Measurements from ENCODE around the gene PRTFDC1. TPM values are rescaled to one million over a fixed set of nuclear protein-coding genes. Genes with fewer than 3 reads are reported as not detected.
"Not testable (repeated sequence)": the region's sequence is repeated elsewhere in the genome, so short reads cannot be mapped to it uniquely, and the experiment has no call there.

Gene PRTFDC1
- 0.29 and 0.52 TPM in 2 replicates for total RNA-seq
- 0.20 TPM for polyA plus RNA-seq (2012)

- no peak for DNase-seq (ENCODE audit: low read depth)
Observed at GRCh38 chr10:24952143-24952706, at the start of gene PRTFDC1. Gene PRTFDC1 (minus strand): TSS chr10:24952606. CDS start chr10:24952575, 31 bp downstream.

DNA sequence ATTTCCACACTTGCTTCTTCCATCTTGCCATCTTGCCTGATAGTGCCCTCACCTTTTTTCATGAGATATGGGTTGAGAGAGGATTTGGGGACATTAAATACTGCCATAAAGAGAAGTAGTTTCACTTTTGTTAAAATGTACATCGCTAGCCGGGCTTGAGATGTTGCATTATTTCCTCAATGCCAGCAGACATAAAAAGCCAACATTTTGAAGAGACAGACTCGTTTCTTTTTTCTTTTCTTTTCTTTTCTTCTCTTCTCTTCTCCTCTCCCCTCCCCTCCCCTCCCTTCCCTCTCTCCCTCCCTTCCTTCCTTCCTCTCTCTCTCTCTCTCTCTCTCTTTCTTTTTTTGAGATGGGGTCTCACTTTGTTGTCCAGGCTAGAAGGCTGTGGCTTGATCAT lies 45.6 kb upstream of the PRTFDC1 start:
- no peak for DNase-seq (ENCODE audit: low read depth)

- no peak for DNase-seq (ENCODE audit: low read depth)
Observed at GRCh38 chr10:24995072-24995471, 42.7 kb upstream of the PRTFDC1 start.

GRCh38 chr10:24993237-24993958 lies 41.0 kb upstream of the PRTFDC1 start:
- DNase-seq (ENCODE audit: low read depth): no peak

GRCh38 chr10:24992512-24993133 lies 40.2 kb upstream of the PRTFDC1 start:
- DNase-seq (ENCODE audit: low read depth): no peak

GRCh38 chr10:24991298-24991697 lies 38.9 kb upstream of the PRTFDC1 start:
- no peak for DNase-seq (ENCODE audit: low read depth)

DNA sequence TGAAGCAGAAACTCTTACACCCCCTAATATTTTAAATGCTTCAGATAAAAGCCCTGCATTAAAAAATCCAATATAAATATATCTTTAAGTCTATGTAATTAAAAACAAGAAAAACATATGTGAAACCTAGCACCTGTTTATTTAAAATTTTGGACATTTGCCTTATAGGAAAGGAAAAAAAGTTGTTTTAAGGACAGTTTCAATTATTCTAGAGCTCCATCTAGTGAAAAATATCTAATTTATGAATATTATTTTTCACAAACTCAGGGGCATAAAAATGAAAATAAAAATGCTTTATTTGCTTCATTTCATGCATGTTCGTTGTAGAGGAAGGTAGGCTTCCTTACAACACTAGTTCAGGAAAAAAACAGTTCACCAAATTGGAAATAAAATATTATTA lies 37.5 kb upstream of the PRTFDC1 start:
- DNase-seq (ENCODE audit: low read depth): peak; percentile 13

GRCh38 chr10:24988831-24989640 lies 36.6 kb upstream of the PRTFDC1 start:
- DNase-seq (ENCODE audit: low read depth): no peak

- DNase-seq (ENCODE audit: low read depth): no peak
Observed at GRCh38 chr10:24984906-24985305, 32.5 kb upstream of the PRTFDC1 start.

DNA sequence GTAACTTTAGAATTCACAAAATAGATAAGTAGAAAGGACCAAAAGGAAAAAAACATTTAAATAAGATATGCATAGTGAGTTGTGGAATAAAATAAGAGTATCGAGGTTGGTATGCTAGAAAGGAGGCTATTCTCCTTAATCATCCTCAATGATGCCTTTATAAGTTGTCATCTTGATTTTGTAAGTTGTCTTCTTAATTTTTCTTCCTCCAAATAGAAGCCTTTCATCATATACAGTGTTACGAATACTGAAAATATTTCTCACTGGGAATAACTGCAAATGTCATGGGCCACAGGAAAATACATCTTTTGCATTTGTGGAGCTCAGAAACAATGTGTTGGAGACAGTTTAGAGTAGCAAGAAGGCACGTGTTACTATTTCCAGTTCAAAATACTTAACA lies 31.5 kb upstream of the PRTFDC1 start:
- no peak for DNase-seq (ENCODE audit: low read depth)

DNA sequence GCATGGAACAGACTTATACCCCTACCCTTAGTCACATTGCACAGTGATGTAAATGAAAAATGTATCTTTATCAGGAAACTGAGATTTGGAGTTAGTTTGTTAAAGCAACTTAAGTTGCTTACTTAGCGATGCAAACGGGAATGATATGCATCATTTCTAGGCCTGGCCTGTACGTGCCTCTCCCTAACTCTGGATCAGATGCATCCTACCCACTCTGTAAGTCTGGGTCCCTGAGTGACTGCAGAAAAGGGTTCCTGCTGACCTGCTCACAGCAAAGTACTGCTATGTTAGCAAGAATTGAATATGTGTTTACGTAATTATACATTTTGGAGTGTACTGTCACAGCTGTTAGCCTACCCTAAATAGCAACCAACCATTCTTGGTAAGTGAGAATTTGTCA lies 30.7 kb upstream of the PRTFDC1 start:
- DNase-seq (ENCODE audit: low read depth): no peak

- DNase-seq (ENCODE audit: low read depth): no peak
Observed at GRCh38 chr10:24982319-24983112, 30.1 kb upstream of the PRTFDC1 start.

DNA sequence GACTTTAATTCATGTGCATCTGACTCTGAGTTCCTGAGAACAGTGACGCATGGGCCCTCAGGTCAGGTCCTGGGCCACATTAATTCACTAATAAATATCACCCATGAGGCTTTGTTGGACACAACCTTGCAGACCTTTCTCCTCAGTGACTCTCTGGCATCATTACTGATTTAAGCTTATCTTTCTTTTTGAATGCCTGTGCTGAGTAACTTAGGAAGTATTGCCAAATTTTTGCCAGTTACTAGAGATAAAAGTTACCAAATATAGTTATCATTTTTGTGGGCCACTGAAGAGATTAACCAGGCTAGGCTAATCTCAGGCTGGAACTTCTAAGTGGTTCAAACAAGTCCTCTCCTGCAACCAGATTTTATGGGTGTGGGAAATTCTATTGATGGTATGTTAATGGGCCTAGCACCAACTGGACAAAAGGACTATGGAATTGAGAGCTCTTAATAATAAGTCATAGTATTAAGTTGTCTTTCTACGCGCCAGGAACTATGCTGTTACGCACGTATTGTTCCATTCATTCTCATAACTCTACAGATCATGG lies 28.8 kb upstream of the PRTFDC1 start:
- no peak for DNase-seq (ENCODE audit: low read depth)

GRCh38 chr10:24979685-24980084 lies 27.3 kb upstream of the PRTFDC1 start:
- no peak for DNase-seq (ENCODE audit: low read depth)

- DNase-seq (ENCODE audit: low read depth): peak; percentile 67
Observed at GRCh38 chr10:24974976-24975375, 22.6 kb upstream of the PRTFDC1 start.

GRCh38 chr10:24973163-24973562 lies 20.8 kb upstream of the PRTFDC1 start:
- DNase-seq (ENCODE audit: low read depth): no peak

DNA sequence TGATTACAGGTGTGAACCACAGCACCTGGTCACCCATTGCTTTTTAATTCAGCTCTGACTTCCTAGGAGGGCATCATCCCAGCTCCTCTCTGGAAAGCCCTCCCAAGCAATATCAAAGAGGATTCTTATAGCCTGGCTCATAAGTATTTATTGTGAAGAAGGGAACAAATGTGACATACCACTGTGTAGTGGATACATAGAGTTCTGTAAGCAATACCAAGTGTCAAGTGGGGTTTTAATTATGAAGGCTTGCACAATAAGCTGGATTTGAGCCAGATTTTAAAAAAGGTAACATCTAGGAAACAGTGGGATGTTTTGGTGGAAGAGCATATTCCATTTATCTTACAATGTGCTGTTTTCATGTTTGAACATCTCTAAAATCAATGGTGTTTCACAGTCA lies 19.0 kb upstream of the PRTFDC1 start:
- DNase-seq (ENCODE audit: low read depth): no peak

GRCh38 chr10:24969841-24970281 lies 17.5 kb upstream of the PRTFDC1 start:
- no peak for DNase-seq (ENCODE audit: low read depth)

DNA sequence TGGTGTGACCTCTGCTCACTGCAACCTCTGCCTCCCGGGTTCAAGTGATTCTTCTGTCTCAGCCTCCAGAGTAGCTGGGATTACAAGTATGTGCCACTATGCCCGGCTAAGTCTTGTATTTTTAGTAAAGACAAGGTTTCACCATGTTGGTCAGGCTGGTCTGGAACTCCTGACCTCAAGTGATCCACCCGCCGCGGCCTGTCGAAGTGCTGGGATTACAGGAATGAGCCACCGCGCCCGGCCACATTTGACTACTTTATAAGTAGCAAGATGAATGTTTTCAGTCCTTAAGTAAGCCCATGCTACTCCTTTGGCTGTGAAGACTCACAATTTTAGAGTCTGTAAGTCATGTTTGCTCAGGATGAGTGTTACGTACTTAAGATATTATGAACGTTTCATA lies 16.5 kb upstream of the PRTFDC1 start:
- DNase-seq (ENCODE audit: low read depth): not testable (repeated sequence)

- DNase-seq (ENCODE audit: low read depth): no peak
Observed at GRCh38 chr10:24968349-24968748, 15.9 kb upstream of the PRTFDC1 start.

All from myocyte (in vitro differentiated cells).